HFF-Myc (cell line): Measurements from ENCODE around the gene SLC22A4.

Source experiments
- DNase-seq: peaks from one replicate; pipeline ENCODE4 v3.0.0-alpha.2; 2011; ENCODE audit warnings: low read depth; ENCODE audit errors: extremely low read depth
- H3K4me3 ChIP-seq: replicated peaks from 2 replicates; pipeline ENCODE4 v1.5.1; 2011; ENCODE audit warnings: low read depth, mild to moderate bottlenecking, control low read depth, low read length
- CTCF ChIP-seq: IDR thresholded peaks from 2 replicates; pipeline ENCODE4 v1.5.1; 2012; ENCODE audit warnings: mild to moderate bottlenecking, low read depth, low read length, control low read depth; ENCODE audit errors: missing control alignments

The SLC22A4 gene

GRCh38 chr5:132267166-132267739 lies 26.9 kb upstream of the SLC22A4 start:
- no peak overlapping the region for H3K4me3 ChIP-seq
- DNase-seq: no peak
- no peak for TF ChIP-seq CTCF

- TF ChIP-seq CTCF: no peak
- no peak for DNase-seq
- H3K4me3 ChIP-seq: no peak overlapping the region
These were observed 26.0 kb upstream of the SLC22A4 start for GRCh38 chr5:132267931-132268768.

GRCh38 chr5:132268769-132269551 lies 25.2 kb upstream of the SLC22A4 start:
- no peak overlapping the region for H3K4me3 ChIP-seq
- TF ChIP-seq CTCF: no peak
- peak; percentile 90 for DNase-seq

GRCh38 chr5:132269635-132270334 lies 24.4 kb upstream of the SLC22A4 start:
- DNase-seq: no peak
- TF ChIP-seq CTCF: no peak
- no peak overlapping the region for H3K4me3 ChIP-seq

- H3K4me3 ChIP-seq: no peak overlapping the region
- DNase-seq: no peak
- TF ChIP-seq CTCF: no peak
These were observed 23.9 kb upstream of the SLC22A4 start for GRCh38 chr5:132270335-132270665.

GRCh38 chr5:132270706-132271105 lies 23.5 kb upstream of the SLC22A4 start:
- H3K4me3 ChIP-seq: no peak overlapping the region
- no peak for TF ChIP-seq CTCF
- no peak for DNase-seq
